HepG2 (cell line): ENCODE measurements around the gene FBF1. TPM values are rescaled to one million over a fixed set of nuclear protein-coding genes. Genes with fewer than 3 reads are reported as not detected.

ENCODE experiments used
- ESRRA ChIP-seq: sonication (generic); formaldehyde crosslinking; IDR thresholded peaks from 2 replicates; pipeline ENCODE4 v1.5.1; 2020; ENCODE audit warnings: mild to moderate bottlenecking, low read depth, missing genetic modification reagents
- FOXA3 ChIP-seq: IDR thresholded peaks from 2 replicates; pipeline ENCODE4 v1.6.1; 2016; ENCODE audit warnings: missing genetic modification reagents, missing compliant biosample characterization
- KDM2A ChIP-seq: sonication (generic); formaldehyde crosslinking; IDR thresholded peaks from 2 replicates; pipeline ENCODE4 v1.4.0; 2020; ENCODE audit warnings: low read depth, missing genetic modification reagents, borderline replicate concordance
- KLF9 ChIP-seq: IDR thresholded peaks from 2 replicates; pipeline ENCODE4 v1.6.1; 2016; ENCODE audit warnings: low read depth
- SETDB1 ChIP-seq: sonication (generic); formaldehyde crosslinking; IDR thresholded peaks from 2 replicates; pipeline ENCODE4 v1.5.1; 2020; ENCODE audit warnings: missing genetic modification reagents, mild to moderate bottlenecking, borderline replicate concordance
- SIX4 ChIP-seq: sonication (generic); formaldehyde crosslinking; IDR thresholded peaks from 2 replicates; pipeline ENCODE4 v1.4.0; 2020; ENCODE audit warnings: missing genetic modification reagents
- ZBTB46 ChIP-seq: sonication (generic); formaldehyde crosslinking; IDR thresholded peaks from 2 replicates; pipeline ENCODE4 v1.4.0; 2020; ENCODE audit warnings: mild to moderate bottlenecking, missing genetic modification reagents, borderline replicate concordance
- ZFY ChIP-seq: sonication (generic); formaldehyde crosslinking; IDR thresholded peaks from 2 replicates; pipeline ENCODE4 v1.4.0; 2020; ENCODE audit warnings: missing genetic modification reagents
- ZNF142 ChIP-seq: sonication (generic); formaldehyde crosslinking; IDR thresholded peaks from 2 replicates; pipeline ENCODE4 v1.4.0; 2020; ENCODE audit warnings: missing genetic modification reagents
- ZNF605 ChIP-seq: sonication (generic); formaldehyde crosslinking; IDR thresholded peaks from 2 replicates; pipeline ENCODE4 v1.8.0; 2022; ENCODE audit warnings: mild to moderate bottlenecking, missing genetic modification reagents
- ZNF800 ChIP-seq: sonication (generic); formaldehyde crosslinking; IDR thresholded peaks from 2 replicates; pipeline ENCODE4 v1.4.0; 2020; ENCODE audit warnings: missing genetic modification reagents
- polyA plus RNA-seq, 8 experiments: library from polyadenylated mRNA; depleted of rRNA in 3 of 8; stranded (reverse) in 7 of 8; unstranded in 1 of 8; fragments of >200 nt; fragmentation: Illumina TruSeq in 4 of 8; extraction: Trizol in 4 of 8; gene quantifications; 2 replicates each; pipeline versions ENCODE4 v1.2.1 to v1.2.3, GENCODE V29; 2011 to 2016; ENCODE audit warnings: low read depth in 4 of 8, missing spikeins in 1 of 8, mixed read lengths in 1 of 8; ENCODE audit not compliant: insufficient read depth in 1 of 8
- total RNA-seq, 5 experiments: library from RNA; depleted of rRNA; stranded (reverse); fragments of >200 nt; fragmentation: Illumina TruSeq; extraction: Trizol; gene quantifications; 2 replicates each; pipeline ENCODE4 v1.2.3, GENCODE V29; 2016; ENCODE audit warnings: low read depth in 1 of 5
- TF ChIP-seq, protein P1 (sequence below): sonication (generic); formaldehyde crosslinking; IDR thresholded peaks from 2 replicates; pipeline ENCODE4 v1.4.0; 2020; ENCODE audit warnings: missing genetic modification reagents
- TF ChIP-seq, protein P2 (sequence below): sonication (generic); formaldehyde crosslinking; IDR thresholded peaks from 2 replicates; pipeline ENCODE4 v1.4.0; 2020; ENCODE audit warnings: mild to moderate bottlenecking, missing genetic modification reagents

FBF1 gene
- total and polyA plus RNA-seq, 2 of the 13 experiments (the other 11 are each of a cell fraction or from before 2014, with no cell fraction given): 2.4 to 8.1 TPM

- TF ChIP-seq ZNF142 (CRISPR knock-in tag) (0 out of 2 replicates have a peak, but pooled peaks have one; percentile 54), ZNF800 (CRISPR knock-in tag) (peak; percentile 66; the same call in 1 of the 2 replicates), ZFY (CRISPR knock-in tag) (peak; percentile 97), ZNF605 (peak; percentile 12; the same call in 1 of the 2 replicates), FOXA3 (CRISPR knock-in tag) (0 out of 2 replicates have a peak, but pooled peaks have one; percentile 13), SETDB1 (CRISPR knock-in tag) (no peak), SIX4 (CRISPR knock-in tag) (no peak), KDM2A (peak; percentile 95), ZBTB46 (CRISPR knock-in tag) (0 out of 2 replicates have a peak, but pooled peaks have one; percentile 30), KLF9 (CRISPR knock-in tag) (no peak), ESRRA (0 out of 2 replicates have a peak, but pooled peaks have one; percentile 13)
- TF ChIP-seq, protein P1, sequence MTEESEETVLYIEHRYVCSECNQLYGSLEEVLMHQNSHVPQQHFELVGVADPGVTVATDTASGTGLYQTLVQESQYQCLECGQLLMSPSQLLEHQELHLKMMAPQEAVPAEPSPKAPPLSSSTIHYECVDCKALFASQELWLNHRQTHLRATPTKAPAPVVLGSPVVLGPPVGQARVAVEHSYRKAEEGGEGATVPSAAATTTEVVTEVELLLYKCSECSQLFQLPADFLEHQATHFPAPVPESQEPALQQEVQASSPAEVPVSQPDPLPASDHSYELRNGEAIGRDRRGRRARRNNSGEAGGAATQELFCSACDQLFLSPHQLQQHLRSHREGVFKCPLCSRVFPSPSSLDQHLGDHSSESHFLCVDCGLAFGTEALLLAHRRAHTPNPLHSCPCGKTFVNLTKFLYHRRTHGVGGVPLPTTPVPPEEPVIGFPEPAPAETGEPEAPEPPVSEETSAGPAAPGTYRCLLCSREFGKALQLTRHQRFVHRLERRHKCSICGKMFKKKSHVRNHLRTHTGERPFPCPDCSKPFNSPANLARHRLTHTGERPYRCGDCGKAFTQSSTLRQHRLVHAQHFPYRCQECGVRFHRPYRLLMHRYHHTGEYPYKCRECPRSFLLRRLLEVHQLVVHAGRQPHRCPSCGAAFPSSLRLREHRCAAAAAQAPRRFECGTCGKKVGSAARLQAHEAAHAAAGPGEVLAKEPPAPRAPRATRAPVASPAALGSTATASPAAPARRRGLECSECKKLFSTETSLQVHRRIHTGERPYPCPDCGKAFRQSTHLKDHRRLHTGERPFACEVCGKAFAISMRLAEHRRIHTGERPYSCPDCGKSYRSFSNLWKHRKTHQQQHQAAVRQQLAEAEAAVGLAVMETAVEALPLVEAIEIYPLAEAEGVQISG (CRISPR knock-in tag): peak; percentile 53; the same call in 1 of the 2 replicates
- TF ChIP-seq, protein P2, sequence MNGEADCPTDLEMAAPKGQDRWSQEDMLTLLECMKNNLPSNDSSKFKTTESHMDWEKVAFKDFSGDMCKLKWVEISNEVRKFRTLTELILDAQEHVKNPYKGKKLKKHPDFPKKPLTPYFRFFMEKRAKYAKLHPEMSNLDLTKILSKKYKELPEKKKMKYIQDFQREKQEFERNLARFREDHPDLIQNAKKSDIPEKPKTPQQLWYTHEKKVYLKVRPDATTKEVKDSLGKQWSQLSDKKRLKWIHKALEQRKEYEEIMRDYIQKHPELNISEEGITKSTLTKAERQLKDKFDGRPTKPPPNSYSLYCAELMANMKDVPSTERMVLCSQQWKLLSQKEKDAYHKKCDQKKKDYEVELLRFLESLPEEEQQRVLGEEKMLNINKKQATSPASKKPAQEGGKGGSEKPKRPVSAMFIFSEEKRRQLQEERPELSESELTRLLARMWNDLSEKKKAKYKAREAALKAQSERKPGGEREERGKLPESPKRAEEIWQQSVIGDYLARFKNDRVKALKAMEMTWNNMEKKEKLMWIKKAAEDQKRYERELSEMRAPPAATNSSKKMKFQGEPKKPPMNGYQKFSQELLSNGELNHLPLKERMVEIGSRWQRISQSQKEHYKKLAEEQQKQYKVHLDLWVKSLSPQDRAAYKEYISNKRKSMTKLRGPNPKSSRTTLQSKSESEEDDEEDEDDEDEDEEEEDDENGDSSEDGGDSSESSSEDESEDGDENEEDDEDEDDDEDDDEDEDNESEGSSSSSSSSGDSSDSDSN: peak; percentile 89
Measured at GRCh38 chr17:75896415-75897159, 44.3 kb downstream of the FBF1 start, which contains the start of gene TRIM65 (continued).
